ENCODE data around the gene NIN. TPM values are rescaled to one million over a fixed set of nuclear protein-coding genes. Genes with fewer than 3 reads are reported as not detected.
A peak's percentile ranks its signal among the peaks of the same experiment; 100 is the strongest.

Gene NIN
- total RNA-seq, 1 donor from 2014 or later, result 21.0 TPM

- no peak overlapping the region for H3K27ac Mint-ChIP-seq
- no peak for DNase-seq (ENCODE audit: low spot score, unreplicated experiment)
- H3K36me3 Mint-ChIP-seq (ENCODE audit: insufficient read depth), result no peaks in the 10 kb centered on the region
- no peak for TF ChIP-seq CTCF (IDR thresholded peaks at IDR 0.05; ENCODE audit: unreplicated experiment)
- no peak overlapping the region for H3K4me3 Mint-ChIP-seq (ENCODE audit: low read depth)
- peaks cover 20% of the 10 kb centered on the region for H3K4me1 Mint-ChIP-seq (ENCODE audit: low read depth)
- H3K27me3 Mint-ChIP-seq, result peaks cover 85% of the 10 kb centered on the region
- no peaks in the 10 kb centered on the region for H3K9me3 Mint-ChIP-seq (ENCODE audit: low read depth)
Observed at GRCh38 chr14:50835280-50835679, 4.3 kb upstream of the NIN start.

- no peak for DNase-seq (ENCODE audit: low spot score, unreplicated experiment)
- Mint-ChIP-seq H3K27ac (no peak overlapping the region), H3K36me3 (ENCODE audit: insufficient read depth) (no peaks in the 10 kb centered on the region), H3K27me3 (peaks cover 84% of the 10 kb centered on the region), H3K9me3 (ENCODE audit: low read depth) (no peaks in the 10 kb centered on the region), H3K4me3 (ENCODE audit: low read depth) (no peak overlapping the region), H3K4me1 (ENCODE audit: low read depth) (peaks cover 22% of the 10 kb centered on the region)
- TF ChIP-seq CTCF (IDR thresholded peaks at IDR 0.05; ENCODE audit: unreplicated experiment), result no peak
Observed at GRCh38 chr14:50834802-50835276, 3.9 kb upstream of the NIN start.

- no peak for DNase-seq (ENCODE audit: low spot score, unreplicated experiment)
- Mint-ChIP-seq H3K4me3 (ENCODE audit: low read depth) (no peak overlapping the region), H3K27ac (no peak overlapping the region), H3K27me3 (peaks cover 84% of the 10 kb centered on the region), H3K9me3 (ENCODE audit: low read depth) (no peaks in the 10 kb centered on the region), H3K4me1 (ENCODE audit: low read depth) (peaks cover 24% of the 10 kb centered on the region), H3K36me3 (ENCODE audit: insufficient read depth) (no peaks in the 10 kb centered on the region)
- TF ChIP-seq CTCF (IDR thresholded peaks at IDR 0.05; ENCODE audit: unreplicated experiment), result no peak
Observed at GRCh38 chr14:50832935-50833630, 2.1 kb upstream of the NIN start.

GRCh38 chr14:50831726-50832168 is 785 bp upstream of the NIN start:
- H3K36me3 Mint-ChIP-seq (ENCODE audit: insufficient read depth), result peaks cover 5% of the 10 kb centered on the region
- peaks cover 23% of the 10 kb centered on the region for H3K4me1 Mint-ChIP-seq (ENCODE audit: low read depth)
- no peak for DNase-seq (ENCODE audit: low spot score, unreplicated experiment)
- no peak for TF ChIP-seq CTCF (IDR thresholded peaks at IDR 0.05; ENCODE audit: unreplicated experiment)
- H3K9me3 Mint-ChIP-seq (ENCODE audit: low read depth), result no peaks in the 10 kb centered on the region
- peaks cover 80% of the 10 kb centered on the region for H3K27me3 Mint-ChIP-seq
- H3K4me3 Mint-ChIP-seq (ENCODE audit: low read depth), result peak overlapping the region; percentile 90
- H3K27ac Mint-ChIP-seq, result peak overlapping the region; percentile 8

- Mint-ChIP-seq H3K27me3 (peaks cover 82% of the 10 kb centered on the region), H3K9me3 (ENCODE audit: low read depth) (no peaks in the 10 kb centered on the region), H3K27ac (peak overlapping the region; percentile 11), H3K4me3 (ENCODE audit: low read depth) (peak overlapping the region; percentile 73), H3K4me1 (ENCODE audit: low read depth) (peaks cover 23% of the 10 kb centered on the region), H3K36me3 (ENCODE audit: insufficient read depth) (peaks cover 5% of the 10 kb centered on the region)
- peak; percentile 25 for DNase-seq (ENCODE audit: low spot score, unreplicated experiment)
- TF ChIP-seq CTCF (IDR thresholded peaks at IDR 0.05; ENCODE audit: unreplicated experiment), result no peak
Observed at GRCh38 chr14:50830044-50830931, 674 bp downstream of the NIN start.

All from progenitor cell of endocrine pancreas (in vitro differentiated cells).